Urinary bladder (tissue), 4 donors: ENCODE results near the gene MROH2B. TPM values are rescaled to one million over a fixed set of nuclear protein-coding genes. Genes with fewer than 3 reads are reported as not detected.

Experiments used
- DNase-seq: peaks from one replicate; pipeline ENCODE4 v3.0.0-alpha.2; 2015; ENCODE audit errors: extremely low spot score
- H3K27ac ChIP-seq: one replicate; pipeline ENCODE4 v1.5.1; 2013; ENCODE audit warnings: low read depth, mild to moderate bottlenecking, moderate library complexity
- H3K36me3 ChIP-seq: one replicate; pipeline ENCODE4 v1.6.1; 2013; ENCODE audit warnings: mild to moderate bottlenecking, moderate library complexity; ENCODE audit not compliant: insufficient read depth
- H3K4me1 ChIP-seq: one replicate; pipeline ENCODE4 v1.6.1; 2013; ENCODE audit warnings: mild to moderate bottlenecking, moderate library complexity; ENCODE audit not compliant: insufficient read depth
- H3K4me3 ChIP-seq: one replicate; pipeline ENCODE4 v1.5.1; 2013; ENCODE audit warnings: low read depth, low read length
- WGBS: extraction: QIAGEN DNeasy Blood & Tissue Kit; methylation state at CpG from one replicate; pipeline ENCODE4 v1.1.7; 2013; 5-methylcytosine and 5-hydroxymethylcytosine counted together
- polyA plus RNA-seq: library from polyadenylated mRNA; stranded (reverse); fragments of 200-250 nt; gene quantifications from one replicate; pipeline ENCODE4 v1.2.3, GENCODE V29; 2013
- total RNA-seq: library from RNA; depleted of rRNA; stranded (reverse); fragments of >200 nt; gene quantifications from one replicate; pipeline ENCODE4 v1.2.3, GENCODE V29; 2014
- donor health status: healthy with polysubstance abuse.
- donor health status: healthy.

Gene MROH2B
- total and polyA plus RNA-seq, 2 donors: not detected

DNA sequence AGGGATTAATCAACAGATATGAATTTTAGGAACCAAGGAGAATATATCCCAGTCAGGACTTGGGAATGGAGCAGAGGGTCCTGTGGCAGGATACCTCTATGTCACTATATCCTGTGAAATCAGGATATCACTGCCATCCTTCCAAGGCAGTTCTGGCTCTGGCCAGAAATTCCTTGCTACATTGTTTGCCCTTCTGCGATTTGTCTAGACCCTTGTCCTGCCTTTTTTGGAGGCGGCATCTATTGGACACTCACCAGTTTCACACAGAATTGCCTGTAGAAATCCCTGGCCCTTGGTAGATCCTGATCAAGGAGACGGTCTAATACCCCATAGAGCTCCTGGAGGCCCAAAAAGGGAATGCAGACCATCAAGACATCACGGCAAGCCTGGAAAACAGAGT, 71.2 kb downstream of the MROH2B start:
- DNase-seq: no peak
- Histone ChIP-seq H3K4me3 (no peak overlapping the region), H3K27ac (no peak overlapping the region), H3K36me3 (no peaks in the 10 kb centered on the region), H3K4me1 (no peaks in the 10 kb centered on the region)
- 94% methylated on average over 4 of the region's 4 CpGs for WGBS

- H3K36me3 ChIP-seq: no peaks in the 10 kb centered on the region
- H3K4me3 ChIP-seq: no peak overlapping the region
- no peak for DNase-seq
- H3K4me1 ChIP-seq: no peaks in the 10 kb centered on the region
- H3K27ac ChIP-seq: no peak overlapping the region
- 89% methylated on average over 1 of the region's 1 CpG for WGBS
Observed at GRCh38 chr5:40999142-40999541, 72.0 kb downstream of the MROH2B start.

DNA sequence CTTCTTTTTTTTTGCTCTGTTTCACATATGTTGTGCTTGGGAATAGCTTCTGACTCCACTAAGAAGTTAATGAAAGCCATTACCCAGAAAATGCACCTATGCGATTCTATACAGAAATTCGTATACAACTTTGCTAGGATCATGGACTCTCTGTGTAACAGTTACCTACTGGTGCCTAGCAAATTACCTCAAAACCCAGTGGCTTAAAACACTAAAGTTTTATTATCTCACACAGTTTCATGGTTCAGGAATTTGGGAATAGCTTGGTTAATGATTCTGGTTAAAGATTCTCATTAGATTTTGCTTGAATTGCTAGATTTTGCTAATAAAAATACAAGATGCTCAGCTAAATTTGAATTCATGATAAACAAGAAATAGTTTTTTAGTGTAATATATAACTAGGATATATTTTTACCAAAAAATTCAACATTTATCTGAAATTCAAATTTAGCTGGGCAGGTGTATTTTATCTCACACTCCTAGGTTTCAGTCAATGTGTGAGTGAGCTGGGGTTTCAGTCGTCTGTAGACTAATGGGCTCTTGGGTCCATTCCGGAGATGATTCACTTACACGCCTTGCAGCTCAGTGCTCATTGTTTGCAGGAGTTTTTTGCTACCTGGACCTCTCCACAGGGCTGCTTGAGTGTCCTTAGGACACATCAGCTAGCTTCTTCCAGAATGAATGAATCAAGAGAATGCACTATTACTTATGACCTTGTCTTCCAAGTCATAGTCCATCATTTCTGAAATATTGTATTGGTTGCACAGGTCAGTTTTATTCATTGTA, 75.1 kb downstream of the MROH2B start:
- no peak for DNase-seq
- WGBS: 91% methylated on average over 5 of the region's 5 CpGs
- no peaks in the 10 kb centered on the region for H3K36me3 ChIP-seq

GRCh38 chr5:40991981-40992559, 79.1 kb downstream of the MROH2B start:
- WGBS: 72% methylated on average over 5 of the region's 5 CpGs
- no peak for DNase-seq
- Histone ChIP-seq H3K27ac (peak overlapping the region; percentile 60), H3K4me3 (no peak overlapping the region), H3K4me1 (no peaks in the 10 kb centered on the region), H3K36me3 (no peaks in the 10 kb centered on the region)

More for the DNA sequence above, 75.1 kb downstream of the MROH2B start:
- no peak overlapping the region for H3K4me3 ChIP-seq
- H3K4me1 ChIP-seq: no peaks in the 10 kb centered on the region
- H3K27ac ChIP-seq: no peak overlapping the region

DNA sequence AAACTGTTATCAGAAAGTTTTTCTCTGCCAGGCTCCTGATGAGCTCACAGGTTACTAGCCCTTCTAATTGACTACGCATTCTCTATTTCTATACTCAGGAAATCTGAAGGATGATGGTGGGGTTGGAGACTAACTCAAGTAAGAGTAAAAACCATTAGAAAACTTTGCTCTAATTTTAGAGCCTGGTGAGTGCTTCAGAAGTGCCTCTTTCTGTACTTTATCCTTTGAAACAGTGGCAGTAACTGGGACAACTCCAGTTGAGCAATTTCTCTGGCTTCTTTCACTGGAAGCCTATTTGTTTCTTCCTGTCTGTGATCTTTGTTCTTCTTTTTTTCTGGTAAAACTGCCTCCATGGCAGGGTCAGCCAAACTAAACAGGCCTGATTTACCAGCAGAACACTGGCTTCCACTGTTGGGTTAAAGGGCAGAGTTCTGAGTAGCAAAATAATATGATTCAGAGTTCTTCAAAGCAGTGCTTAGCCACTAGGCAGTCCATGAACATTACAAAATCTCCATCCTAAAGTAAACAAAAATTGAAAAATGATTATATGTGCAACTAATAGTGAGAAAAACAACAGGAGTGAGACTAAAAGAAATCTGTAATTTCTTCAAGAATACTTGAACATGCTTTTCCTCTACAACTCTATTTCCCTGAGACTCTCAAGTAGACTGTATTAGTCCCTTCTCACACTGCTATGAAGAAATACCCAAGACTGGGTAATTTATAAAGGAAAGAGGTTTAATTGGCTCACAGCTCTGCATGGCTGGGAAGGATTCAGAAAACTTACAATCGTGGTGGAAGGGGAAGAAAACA, 79.8 kb downstream of the MROH2B start:
- no peaks in the 10 kb centered on the region for H3K4me1 ChIP-seq
- DNase-seq: peak; percentile 41
- peak overlapping the region; percentile 60 for H3K27ac ChIP-seq
- no peak overlapping the region for H3K4me3 ChIP-seq
- WGBS: 16% methylated on average over 2 of the region's 2 CpGs
- H3K36me3 ChIP-seq: no peaks in the 10 kb centered on the region

GRCh38 chr5:40988746-40989510, 82.2 kb downstream of the MROH2B start:
- H3K4me1 ChIP-seq: no peaks in the 10 kb centered on the region
- no peaks in the 10 kb centered on the region for H3K36me3 ChIP-seq
- no peak for DNase-seq
- 90% methylated on average over 8 of the region's 8 CpGs for WGBS
- H3K4me3 ChIP-seq: no peak overlapping the region
- no peak overlapping the region for H3K27ac ChIP-seq

DNA sequence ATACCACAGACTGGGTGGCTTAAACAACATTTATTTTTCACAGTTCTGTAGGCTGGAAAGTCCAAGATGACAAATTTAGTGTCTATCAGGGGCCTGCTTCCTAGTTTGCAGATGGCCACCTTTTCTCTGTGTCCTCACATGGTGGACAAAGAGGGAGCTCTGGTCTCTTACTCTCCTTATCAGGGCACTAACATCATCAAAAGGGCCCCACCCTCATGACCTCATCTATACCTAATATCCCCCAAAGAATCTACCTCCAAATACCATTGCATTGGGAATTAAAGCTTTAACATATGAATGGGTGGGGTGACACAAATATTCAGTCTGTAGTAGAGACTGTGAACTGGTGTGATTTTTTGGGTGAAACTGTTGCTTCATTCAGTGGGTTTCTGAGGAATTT, 83.8 kb downstream of the MROH2B start:
- no peak for DNase-seq
- H3K4me1 ChIP-seq: no peaks in the 10 kb centered on the region
- H3K36me3 ChIP-seq: no peaks in the 10 kb centered on the region
- H3K4me3 ChIP-seq: no peak overlapping the region
- H3K27ac ChIP-seq: no peak overlapping the region

- H3K27ac ChIP-seq: no peak overlapping the region
- H3K36me3 ChIP-seq: no peaks in the 10 kb centered on the region
- 76% methylated on average over 3 of the region's 3 CpGs for WGBS
- DNase-seq: no peak
- H3K4me1 ChIP-seq: no peaks in the 10 kb centered on the region
- H3K4me3 ChIP-seq: no peak overlapping the region
Observed at GRCh38 chr5:40986666-40987065, 84.5 kb downstream of the MROH2B start.

DNA sequence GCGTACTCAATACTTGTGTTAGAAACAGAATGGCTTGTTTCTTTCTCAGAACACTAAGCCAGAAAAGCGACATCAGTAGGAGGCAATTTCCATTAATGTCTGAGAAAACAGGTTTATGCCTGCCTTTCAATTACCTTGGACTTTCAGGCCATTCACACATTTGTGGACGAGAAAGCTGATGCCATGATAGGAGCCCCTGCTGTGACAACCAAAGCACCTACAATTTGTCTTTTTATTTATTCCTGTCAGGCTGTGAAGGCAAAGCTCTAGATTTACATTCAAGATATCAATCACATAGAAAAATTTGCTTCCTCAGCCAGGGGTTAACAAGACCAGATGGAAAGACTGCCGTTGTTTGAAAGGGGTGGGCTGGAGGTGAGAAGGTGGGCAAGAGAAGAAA, 85.6 kb downstream of the MROH2B start:
- WGBS: 50% methylated on average over 4 of the region's 4 CpGs
- DNase-seq: no peak
- no peaks in the 10 kb centered on the region for H3K36me3 ChIP-seq
- no peaks in the 10 kb centered on the region for H3K4me1 ChIP-seq
- no peak overlapping the region for H3K4me3 ChIP-seq
- H3K27ac ChIP-seq: no peak overlapping the region

- 86% methylated on average over 3 of the region's 3 CpGs for WGBS
- no peak for DNase-seq
- Histone ChIP-seq H3K27ac (no peak overlapping the region), H3K4me1 (no peaks in the 10 kb centered on the region), H3K36me3 (no peaks in the 10 kb centered on the region), H3K4me3 (no peak overlapping the region)
Observed at GRCh38 chr5:40984884-40985283, 86.3 kb downstream of the MROH2B start.

DNA sequence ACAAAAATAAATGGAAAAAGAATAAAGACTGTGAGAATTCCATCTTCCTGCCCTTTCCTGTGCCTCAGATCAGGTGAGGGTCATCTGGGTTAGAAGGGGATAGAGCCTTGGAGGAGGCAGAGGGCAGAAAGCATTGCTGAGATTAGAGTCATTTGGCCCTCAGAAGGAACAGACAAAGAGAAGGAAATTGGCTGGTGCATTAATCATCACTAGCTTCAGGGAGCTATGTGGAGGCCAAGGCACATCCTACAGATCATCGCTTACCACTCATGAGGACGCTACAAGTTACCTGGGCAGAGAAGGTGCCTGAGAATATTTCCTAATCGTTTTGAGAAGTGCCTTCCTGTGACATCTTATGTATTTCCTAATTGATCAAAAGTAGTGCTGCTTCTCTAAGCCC, 87.4 kb downstream of the MROH2B start:
- no peaks in the 10 kb centered on the region for H3K36me3 ChIP-seq
- 86% methylated on average over 3 of the region's 3 CpGs for WGBS
- no peak overlapping the region for H3K4me3 ChIP-seq
- H3K4me1 ChIP-seq: no peaks in the 10 kb centered on the region
- no peak for DNase-seq
- H3K27ac ChIP-seq: no peak overlapping the region

- Histone ChIP-seq H3K27ac (no peak overlapping the region), H3K4me3 (no peak overlapping the region), H3K36me3 (no peaks in the 10 kb centered on the region), H3K4me1 (no peaks in the 10 kb centered on the region)
- no peak for DNase-seq
- WGBS: 77% methylated on average over 9 of the region's 9 CpGs
Observed at GRCh38 chr5:40981420-40981819, 89.7 kb downstream of the MROH2B start.

DNA sequence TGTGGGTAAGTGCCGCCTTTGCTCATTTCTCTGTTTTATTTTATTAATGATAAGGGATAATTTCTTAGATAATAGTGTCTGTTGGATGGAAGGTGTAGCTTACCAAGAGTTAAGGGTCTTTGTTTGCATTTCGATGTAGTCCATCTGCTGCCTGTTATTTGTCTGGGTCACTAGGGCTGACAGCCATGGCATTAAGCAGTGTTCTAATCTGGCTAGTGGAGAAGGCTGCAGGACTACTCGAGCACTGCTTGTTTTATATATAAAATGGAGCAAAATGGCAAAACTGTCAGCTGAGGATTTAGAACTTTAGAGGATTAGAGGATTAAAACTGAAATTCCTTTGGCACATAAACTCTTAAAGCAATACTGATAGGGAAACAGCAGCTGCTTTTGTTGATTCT, 94.3 kb downstream of the MROH2B start:
- no peak for DNase-seq
- H3K4me1 ChIP-seq: no peaks in the 10 kb centered on the region
- WGBS: 25% methylated on average over 3 of the region's 3 CpGs
- no peak overlapping the region for H3K27ac ChIP-seq
- H3K36me3 ChIP-seq: no peaks in the 10 kb centered on the region
- no peak overlapping the region for H3K4me3 ChIP-seq
